Measurements from ENCODE around the gene P2RY10.

DNA sequence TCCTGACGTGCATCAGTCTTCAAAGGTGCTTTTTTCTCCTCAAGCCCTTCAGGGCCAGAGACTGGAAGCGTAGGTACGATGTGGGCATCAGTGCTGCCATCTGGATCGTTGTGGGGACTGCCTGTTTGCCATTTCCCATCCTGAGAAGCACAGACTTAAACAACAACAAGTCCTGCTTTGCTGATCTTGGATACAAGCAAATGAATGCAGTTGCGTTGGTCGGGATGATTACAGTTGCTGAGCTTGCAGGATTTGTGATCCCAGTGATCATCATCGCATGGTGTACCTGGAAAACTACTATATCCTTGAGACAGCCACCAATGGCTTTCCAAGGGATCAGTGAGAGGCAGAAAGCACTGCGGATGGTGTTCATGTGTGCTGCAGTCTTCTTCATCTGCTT lies 15.7 kb downstream of the P2RY10 start:
- TF ChIP-seq, protein P1, sequence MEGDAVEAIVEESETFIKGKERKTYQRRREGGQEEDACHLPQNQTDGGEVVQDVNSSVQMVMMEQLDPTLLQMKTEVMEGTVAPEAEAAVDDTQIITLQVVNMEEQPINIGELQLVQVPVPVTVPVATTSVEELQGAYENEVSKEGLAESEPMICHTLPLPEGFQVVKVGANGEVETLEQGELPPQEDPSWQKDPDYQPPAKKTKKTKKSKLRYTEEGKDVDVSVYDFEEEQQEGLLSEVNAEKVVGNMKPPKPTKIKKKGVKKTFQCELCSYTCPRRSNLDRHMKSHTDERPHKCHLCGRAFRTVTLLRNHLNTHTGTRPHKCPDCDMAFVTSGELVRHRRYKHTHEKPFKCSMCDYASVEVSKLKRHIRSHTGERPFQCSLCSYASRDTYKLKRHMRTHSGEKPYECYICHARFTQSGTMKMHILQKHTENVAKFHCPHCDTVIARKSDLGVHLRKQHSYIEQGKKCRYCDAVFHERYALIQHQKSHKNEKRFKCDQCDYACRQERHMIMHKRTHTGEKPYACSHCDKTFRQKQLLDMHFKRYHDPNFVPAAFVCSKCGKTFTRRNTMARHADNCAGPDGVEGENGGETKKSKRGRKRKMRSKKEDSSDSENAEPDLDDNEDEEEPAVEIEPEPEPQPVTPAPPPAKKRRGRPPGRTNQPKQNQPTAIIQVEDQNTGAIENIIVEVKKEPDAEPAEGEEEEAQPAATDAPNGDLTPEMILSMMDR (conservative IDR thresholded peaks at IDR 0.05): no peak
- no peak for TF ChIP-seq EZH2 (IDR thresholded peaks at IDR 0.05; ENCODE audit: low read depth)

Measured in PC-9 (cell line).